Peyer's patch (tissue), 4 donors: Measurements from ENCODE around the gene TTC9C. TPM values are rescaled to one million over a fixed set of nuclear protein-coding genes. Genes with fewer than 3 reads are reported as not detected.
"Not testable (repeated sequence)": the region's sequence is repeated elsewhere in the genome, so short reads cannot be mapped to it uniquely, and the experiment has no call there.

ENCODE experiments used
- DNase-seq, 3 donors: peaks; one replicate each; pipeline ENCODE4 v3.0.0-alpha.2; 2017 to 2019
- H3K27ac ChIP-seq, 4 donors: fragments of 200-600 bp; sonication (generic); one replicate each; pipeline ENCODE4 v1.5.1; 2016 to 2019
- H3K27me3 ChIP-seq, 2 donors: fragments of 200-600 bp; sonication (generic); one replicate each; pipeline ENCODE4 v1.5.1; 2019
- H3K36me3 ChIP-seq, 3 donors: fragments of 200-600 bp; sonication (generic); one replicate each; pipeline ENCODE4 v1.5.1; 2016 to 2019
- H3K4me1 ChIP-seq, 4 donors: fragments of 200-600 bp; sonication (generic); one replicate each; pipeline ENCODE4 v1.5.1; 2016 to 2019
- H3K4me3 ChIP-seq, 4 donors: fragments of 200-600 bp; sonication (generic); 1 replicate in 3 of 4; 2 replicates in 1 of 4; pipeline ENCODE4 v1.5.1; 2016 to 2019; ENCODE audit warnings: mild to moderate bottlenecking in 1 of 4
- H3K9me3 ChIP-seq, 4 donors: fragments of 200-600 bp; sonication (generic); one replicate each; pipeline ENCODE4 v1.5.1; 2016 to 2019; ENCODE audit warnings: mild to moderate bottlenecking in 1 of 4
- CTCF ChIP-seq, 6 experiments: fragments of 450-650 bp in 4 of 6; fragments of 200-600 bp in 2 of 6; sonication (generic) in 1 of 6; IDR thresholded peaks; one replicate each; pipeline ENCODE4 v1.5.1; 2017 to 2019; ENCODE audit warnings: antibody characterized with exemption in 6 of 6, mild to moderate bottlenecking in 3 of 6, moderate library complexity in 1 of 6
- POLR2A ChIP-seq, 2 donors: fragments of 450-650 bp; IDR thresholded peaks; one replicate each; pipeline ENCODE4 v1.5.1; 2017; ENCODE audit warnings: antibody characterized with exemption in 2 of 2, mild to moderate bottlenecking in 2 of 2, moderate library complexity in 2 of 2
- total RNA-seq, 4 donors: library from RNA; depleted of rRNA; stranded (reverse); fragments of >200 nt; gene quantifications; one replicate each; pipeline ENCODE4 v1.1.0, GENCODE V29; 2016

Gene TTC9C
- total RNA-seq, 4 donors from 2014 or later: 16.5 to 30.5 (median 22.9) TPM

DNA sequence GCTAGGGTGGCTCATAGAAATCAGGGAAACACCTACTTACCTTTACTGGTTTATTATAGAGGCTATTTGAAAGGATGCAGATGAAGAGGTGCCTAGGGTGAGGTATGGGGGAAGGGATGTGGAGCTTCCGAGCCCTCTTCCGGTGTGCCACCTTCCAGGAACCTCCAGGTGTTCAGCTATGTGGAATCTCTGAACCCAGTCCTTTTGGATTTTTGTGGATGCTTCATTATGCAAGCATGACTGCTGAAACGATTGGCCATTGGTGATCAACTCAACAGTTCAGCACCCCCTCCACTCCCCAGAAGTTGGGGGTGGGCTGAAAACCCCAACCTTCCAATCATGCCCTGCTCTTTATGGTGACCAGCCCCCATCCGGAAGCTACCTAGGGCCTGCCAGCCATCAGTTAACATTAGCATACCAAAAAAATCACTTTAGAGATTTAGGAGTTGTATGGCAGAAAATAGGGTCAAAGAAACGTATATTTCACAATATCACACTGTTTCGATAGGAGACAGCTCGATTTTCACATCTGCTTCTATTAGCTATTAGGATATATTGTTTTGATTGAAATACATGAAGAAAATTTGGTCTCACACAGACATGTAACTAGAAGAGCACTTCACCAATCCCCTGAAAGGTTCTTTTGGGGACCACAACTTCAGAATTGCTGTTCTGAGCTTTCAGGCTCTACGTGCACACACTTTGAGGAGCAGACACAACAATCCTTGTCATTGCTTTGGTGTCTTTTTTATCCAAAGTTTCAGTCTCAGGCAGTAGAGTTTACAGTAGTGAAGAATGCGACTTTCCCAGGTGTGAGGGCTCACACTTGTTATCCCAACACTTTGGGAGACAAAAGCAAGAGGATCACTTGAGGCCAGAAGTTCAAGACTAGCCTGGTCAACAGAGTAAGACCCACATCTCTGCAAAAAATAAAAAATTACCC is 29.8 kb downstream of the TTC9C start:
- Histone ChIP-seq H3K9me3 (no peaks in the 10 kb centered on the region), H3K4me3 (no peak overlapping the region), H3K27me3 (no peaks in the 10 kb centered on the region), H3K36me3 (no peaks in the 10 kb centered on the region), H3K27ac (no peak overlapping the region), H3K4me1 (peaks cover 0 to 21% (median 8%) of the 10 kb centered on the region in 4 donors)
- no peak for DNase-seq
- TF ChIP-seq POLR2A (IDR thresholded peaks at IDR 0.05) (no peak), CTCF (IDR thresholded peaks at IDR 0.05) (no peak)

- not testable (repeated sequence) for H3K9me3 ChIP-seq, H3K36me3 ChIP-seq, DNase-seq, H3K27me3 ChIP-seq
- Histone ChIP-seq H3K4me3 (peak overlapping the region; percentile 65 to 81 (median 70)), H3K4me1 (peaks cover 0 to 10% (median 4%) of the 10 kb centered on the region in 4 donors), H3K27ac (peak overlapping the region; percentile 82 to 87 (median 84))
Measured at GRCh38 chr11:62760867-62761227, 32.6 kb downstream of the TTC9C start.

DNA sequence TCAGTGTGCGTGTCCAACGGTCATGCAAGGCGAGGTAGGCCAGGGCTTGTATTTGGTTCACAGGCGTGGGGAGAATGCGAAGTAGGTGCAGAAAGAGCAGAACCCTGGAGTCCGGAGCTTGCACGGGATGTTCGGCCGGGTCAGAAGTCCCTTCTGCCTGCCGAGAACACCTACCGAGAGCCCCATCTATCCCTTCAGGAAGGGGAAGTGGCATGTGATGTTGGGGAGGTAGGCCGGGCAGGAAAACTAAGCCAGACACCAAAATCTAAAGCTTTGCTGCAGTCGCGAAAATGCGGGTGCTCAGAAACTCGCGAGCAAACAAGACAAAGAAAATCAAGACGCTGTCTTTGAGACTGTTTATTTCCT is 42.5 kb downstream of the TTC9C start:
- H3K27me3 ChIP-seq: no peaks in the 10 kb centered on the region
- H3K9me3 ChIP-seq: no peaks in the 10 kb centered on the region
- peak; percentile 40 to 59 (median 57) for DNase-seq
- peaks cover 0 to 17% (median 6%) of the 10 kb centered on the region in 4 donors for H3K4me1 ChIP-seq
- peak overlapping the region; percentile 85 to 98 (median 93) for H3K27ac ChIP-seq
- H3K4me3 ChIP-seq: peak overlapping the region; percentile 56 to 96 (median 76)
- TF ChIP-seq CTCF (IDR thresholded peaks at IDR 0.05): no peak
- no peak for TF ChIP-seq POLR2A (IDR thresholded peaks at IDR 0.05)
- peaks cover 0 to 23% (median 0%) of the 10 kb centered on the region in 3 donors for H3K36me3 ChIP-seq

- Histone ChIP-seq H3K4me3 (peak within 1 kb of the TSS; percentile 56 to 96 (median 76)), H3K4me1 (peaks cover 0 to 17% (median 6%) of the 10 kb centered on the region in 4 donors), H3K36me3 (peaks cover 0 to 23% (median 0%) of the 10 kb centered on the region in 3 donors), H3K9me3 (no peaks in the 10 kb centered on the region), H3K27ac (peak within 1 kb of the TSS; percentile 85 to 98 (median 93)), H3K27me3 (no peaks in the 10 kb centered on the region)
- TF ChIP-seq POLR2A (IDR thresholded peaks at IDR 0.05) (peak; percentile 39 to 53), CTCF (IDR thresholded peaks at IDR 0.05) (no peak)
- peak; percentile 97 to 99 (median 98) for DNase-seq
Measured at GRCh38 chr11:62771144-62772021, 43.1 kb downstream of the TTC9C start, which contains the start of gene TAF6L. TSS of gene TAF6L (plus strand) at chr11:62771396. CDS start at chr11:62775784, 4,388 bp downstream.

DNA sequence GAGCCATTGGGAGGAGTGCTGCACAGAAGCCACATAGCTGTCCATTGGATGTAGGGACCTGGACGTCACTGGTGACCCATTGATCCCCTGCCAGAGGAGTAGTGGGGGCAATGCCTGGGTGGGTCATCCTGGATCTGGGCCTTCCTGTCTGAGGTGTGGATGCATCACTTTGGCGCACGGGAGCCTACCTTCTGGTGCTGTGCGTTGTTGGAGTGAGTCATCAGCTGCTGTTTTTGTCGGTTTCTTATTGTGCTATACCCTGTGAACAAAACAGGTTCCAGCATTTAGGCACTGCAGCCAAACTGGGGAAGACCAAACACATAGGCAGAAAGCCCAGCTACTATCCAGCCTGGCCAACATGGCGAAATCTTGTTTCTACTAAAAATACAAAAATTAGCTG is 46.1 kb downstream of the TTC9C start:
- no peak for TF ChIP-seq POLR2A (IDR thresholded peaks at IDR 0.05)
- TF ChIP-seq CTCF (IDR thresholded peaks at IDR 0.05): no peak
- DNase-seq: no peak
- Histone ChIP-seq H3K27me3 (no peaks in the 10 kb centered on the region), H3K4me1 (peaks cover 0 to 17% (median 6%) of the 10 kb centered on the region in 4 donors), H3K4me3 (no peak overlapping the region), H3K36me3 (peaks cover 0 to 41% (median 0%) of the 10 kb centered on the region in 3 donors), H3K27ac (no peak overlapping the region), H3K9me3 (no peaks in the 10 kb centered on the region)
